ENCODE results near the gene ASAP3.

The ASAP3 gene

DNA sequence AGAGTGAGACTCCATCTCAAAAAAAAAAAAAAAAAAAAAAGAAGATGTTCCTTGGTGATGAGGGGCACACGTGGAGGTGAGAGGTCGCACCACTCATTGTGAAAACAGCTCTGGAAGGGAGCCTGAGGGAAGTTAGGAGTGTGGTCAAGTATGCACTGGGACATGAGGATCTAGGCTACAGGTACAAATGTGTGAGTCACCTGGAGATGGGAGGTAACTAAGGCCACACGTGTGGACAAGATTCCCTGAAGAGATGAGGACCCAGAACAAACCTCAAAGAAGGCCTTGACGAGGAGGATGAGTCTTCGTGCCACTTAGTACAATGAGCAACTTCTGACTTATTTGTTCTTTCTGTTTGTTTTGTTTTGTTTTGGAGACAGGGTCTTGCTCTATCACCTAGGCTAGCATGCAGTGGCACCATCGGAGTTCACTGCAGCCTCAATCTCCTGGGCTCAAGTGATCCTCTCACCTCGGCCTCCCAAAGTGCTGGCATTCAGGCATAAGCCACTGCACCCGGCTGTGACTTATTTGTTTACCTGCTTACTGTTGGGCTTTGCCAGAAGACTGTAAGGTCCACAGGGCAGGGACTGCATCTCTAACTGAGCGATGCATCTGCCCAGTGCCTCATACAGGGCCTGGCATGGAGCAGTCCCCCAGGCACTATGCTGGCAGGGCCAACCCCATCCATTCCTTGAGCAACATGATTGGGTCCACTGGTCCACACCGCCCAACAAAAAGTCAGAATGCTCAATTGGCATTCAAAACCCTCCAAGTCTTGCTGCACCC lies 6.4 kb downstream of the ASAP3 start:
- no peak for DNase-seq

- DNase-seq = no peak
Observed at GRCh38 chr1:23475641-23476040, 8.3 kb downstream of the ASAP3 start.

DNA sequence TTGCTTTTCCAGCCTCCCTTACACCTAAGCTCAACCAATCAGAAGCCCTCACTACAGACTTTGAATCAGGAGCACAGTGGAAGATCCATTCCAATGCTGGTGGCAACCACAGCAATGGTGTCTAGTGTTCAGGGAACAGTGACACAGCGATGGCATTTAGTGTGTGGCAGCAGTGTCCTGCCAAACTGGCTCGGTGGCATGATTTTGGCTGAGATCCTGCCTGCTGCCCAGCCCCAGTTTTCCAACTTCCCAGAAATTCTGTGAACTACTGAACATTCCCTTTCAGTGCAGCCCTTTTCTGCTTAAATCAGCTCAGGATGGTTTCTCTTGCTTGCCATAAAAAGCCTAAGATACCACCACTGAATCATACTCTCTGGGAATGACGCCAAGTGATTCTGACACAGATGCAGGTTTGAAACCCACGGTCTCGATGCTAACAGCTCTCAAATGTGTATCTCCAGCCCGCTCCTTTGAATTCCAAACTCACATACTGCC lies 8.8 kb downstream of the ASAP3 start:
- peak; percentile 8 for DNase-seq

- no peak for DNase-seq
Observed at GRCh38 chr1:23473037-23473800, 10.8 kb downstream of the ASAP3 start.

- no peak for DNase-seq
Observed at GRCh38 chr1:23472351-23473036, 11.5 kb downstream of the ASAP3 start.

- no peak for DNase-seq
Observed at GRCh38 chr1:23471473-23472075, 12.4 kb downstream of the ASAP3 start.

GRCh38 chr1:23470282-23471070 lies 13.5 kb downstream of the ASAP3 start:
- DNase-seq = no peak

DNA sequence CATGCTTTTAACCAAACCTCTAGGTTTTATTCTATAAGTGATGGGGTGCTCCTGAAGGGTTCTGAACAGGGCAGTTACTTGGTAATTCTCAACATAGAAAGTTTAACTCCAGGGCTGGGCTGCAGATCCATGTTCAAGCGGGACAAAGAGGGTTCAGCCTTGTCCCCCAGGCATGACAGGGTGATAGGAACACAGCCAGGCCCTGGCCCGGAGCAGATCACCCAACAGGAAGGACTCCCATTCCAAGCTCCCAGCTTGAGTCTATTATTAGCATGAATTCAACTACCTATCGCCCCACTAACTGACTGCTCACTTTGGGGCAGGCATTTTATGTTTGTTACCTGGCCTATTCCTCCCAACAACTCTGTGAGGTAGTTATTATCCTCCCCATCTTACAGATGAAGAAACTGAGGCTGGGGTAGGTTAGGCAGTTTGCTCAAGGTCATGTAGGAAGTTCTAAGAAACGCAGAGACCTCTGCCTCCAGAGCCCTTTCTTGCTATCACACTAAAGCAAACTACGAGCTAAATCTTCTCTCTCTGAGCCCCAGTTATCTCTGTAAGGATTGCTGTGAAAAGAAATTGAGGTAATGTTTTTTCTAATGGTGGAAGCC lies 14.5 kb downstream of the ASAP3 start:
- no peak for DNase-seq

GRCh38 chr1:23466423-23466989 lies 17.5 kb downstream of the ASAP3 start:
- no peak for DNase-seq

DNA sequence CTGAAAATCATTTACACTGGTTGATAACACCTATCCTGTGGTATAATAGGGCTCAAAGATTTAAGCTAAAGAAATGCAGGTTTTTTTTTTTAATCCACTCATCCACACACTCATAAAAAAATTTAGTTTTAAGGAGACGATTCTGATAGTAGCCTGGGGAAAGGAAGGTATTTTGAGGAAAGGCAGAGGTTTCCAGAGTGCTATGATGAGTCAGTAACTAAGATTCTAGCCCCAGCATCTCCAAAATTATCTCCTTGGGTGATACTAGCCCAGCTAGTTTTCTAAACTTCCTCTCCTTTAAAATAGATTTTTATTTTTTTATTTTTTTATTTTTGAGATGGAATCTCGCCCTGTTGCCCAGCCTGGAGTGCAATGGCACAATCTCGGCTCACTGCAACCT lies 20.7 kb downstream of the ASAP3 start:
- DNase-seq = no peak

- no peak for DNase-seq
Observed at GRCh38 chr1:23462766-23463165, 21.2 kb downstream of the ASAP3 start.

GRCh38 chr1:23461050-23461449 lies 22.9 kb downstream of the ASAP3 start:
- DNase-seq = no peak

GRCh38 chr1:23460519-23460918 lies 23.5 kb downstream of the ASAP3 start:
- no peak for DNase-seq

DNA sequence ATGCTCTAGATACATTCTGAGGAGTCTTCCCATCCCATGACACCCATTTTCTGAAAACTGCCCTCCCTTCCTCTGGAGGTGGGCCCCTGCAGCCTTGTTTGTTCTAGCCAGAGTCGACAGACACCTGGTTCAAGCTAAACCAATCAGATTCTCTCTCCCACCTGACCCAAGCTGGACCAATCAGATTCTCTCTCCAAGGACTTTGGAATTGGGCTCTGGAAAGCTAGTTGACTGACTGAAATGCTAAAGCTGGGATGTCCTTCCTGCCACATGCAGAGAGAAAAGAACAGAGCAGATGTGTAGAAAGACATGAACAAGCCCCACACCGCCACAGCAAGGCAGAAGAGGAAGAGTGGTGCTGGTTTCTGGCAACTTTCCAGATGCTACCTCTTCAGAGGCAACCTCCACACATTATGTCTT lies 24.6 kb downstream of the ASAP3 start:
- DNase-seq = peak; percentile 17

DNA sequence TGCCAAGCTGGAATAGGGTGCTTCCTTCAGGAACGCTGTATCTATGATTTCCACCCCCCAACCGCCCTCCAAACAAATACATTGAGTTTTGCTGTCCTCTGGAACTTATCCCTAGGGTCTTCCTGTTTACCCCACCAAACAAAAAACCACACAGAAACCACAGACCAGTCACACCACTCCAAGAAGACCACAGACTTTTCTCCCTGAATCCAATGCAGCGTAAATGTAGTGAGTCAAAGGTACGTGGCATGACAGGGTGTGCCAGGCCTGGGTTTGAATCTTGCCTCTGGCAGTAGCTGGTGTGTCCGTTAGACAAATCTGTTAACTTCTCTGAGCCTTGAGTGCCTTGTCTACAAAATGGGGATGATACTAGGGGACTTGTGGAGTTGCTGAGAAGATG lies 27.8 kb downstream of the ASAP3 start:
- DNase-seq = no peak

- no peak for DNase-seq
Observed at GRCh38 chr1:23453455-23454000, 30.5 kb downstream of the ASAP3 start.

GRCh38 chr1:23452011-23452411 lies 32.0 kb downstream of the ASAP3 start:
- DNase-seq = peak; percentile 45

GRCh38 chr1:23451441-23451840 lies 32.5 kb downstream of the ASAP3 start:
- DNase-seq = no peak

DNA sequence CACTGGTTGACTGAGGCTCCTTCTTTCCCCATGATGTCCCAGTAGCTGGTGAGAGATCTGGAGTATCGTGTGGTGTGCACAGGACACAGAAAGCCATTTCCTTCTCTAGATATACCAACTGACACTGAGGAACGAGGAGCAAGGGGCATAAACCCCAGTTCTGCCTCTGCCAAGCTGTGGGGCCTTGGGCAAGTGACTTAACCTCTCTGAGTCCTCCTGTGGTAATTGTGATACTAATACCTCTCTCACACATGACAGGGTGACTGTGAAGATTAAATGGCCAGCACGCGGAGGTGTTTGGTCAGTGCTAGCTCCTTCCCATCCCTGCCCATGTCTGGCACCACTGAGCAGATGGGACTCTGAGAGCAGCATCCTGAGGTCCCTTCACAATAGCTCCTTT lies 33.1 kb downstream of the ASAP3 start:
- DNase-seq = no peak

DNA sequence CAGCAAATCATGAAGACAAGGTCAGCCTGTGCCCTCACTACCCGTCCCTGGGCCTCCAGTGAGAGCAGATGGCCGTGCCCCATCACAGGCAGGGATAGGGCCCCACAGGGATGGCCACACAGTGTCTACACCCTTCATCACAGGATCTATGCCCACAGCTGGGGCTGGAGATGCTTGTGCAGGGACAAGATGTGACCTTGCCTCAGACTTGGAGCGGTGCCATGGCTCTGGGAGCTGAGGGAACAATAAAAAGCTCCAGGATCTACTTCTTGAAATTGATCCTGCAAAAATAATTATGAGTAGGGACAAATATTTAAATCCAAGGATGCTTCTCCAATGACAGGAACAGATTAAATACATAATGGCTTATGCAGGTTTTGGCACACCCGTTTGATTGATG lies 34.0 kb downstream of the ASAP3 start:
- DNase-seq = peak; percentile 57

GRCh38 chr1:23449306-23449705 lies 34.7 kb downstream of the ASAP3 start:
- peak; percentile 5 for DNase-seq

All from NCI-H69 (cell line).